ENCODE data around the gene CAMK4.
"Not testable (repeated sequence)": the region's sequence is repeated elsewhere in the genome, so short reads cannot be mapped to it uniquely, and the experiment has no call there.

CAMK4 gene

GRCh38 chr5:111320953-111321352 lies 96.8 kb downstream of the CAMK4 start:
- DNase-seq, result no peak

- no peak for DNase-seq
Observed at GRCh38 chr5:111321376-111321775, 97.2 kb downstream of the CAMK4 start.

- no peak for DNase-seq
Observed at GRCh38 chr5:111326551-111326950, 102.4 kb downstream of the CAMK4 start.

- no peak for DNase-seq
Observed at GRCh38 chr5:111337133-111337532, 112.9 kb downstream of the CAMK4 start.

- DNase-seq, result no peak
Observed at GRCh38 chr5:111337688-111338087, 113.5 kb downstream of the CAMK4 start.

- DNase-seq, result no peak
Observed at GRCh38 chr5:111345731-111346130, 121.5 kb downstream of the CAMK4 start.

GRCh38 chr5:111347021-111347420 lies 122.8 kb downstream of the CAMK4 start:
- DNase-seq, result no peak

GRCh38 chr5:111348661-111349329 lies 124.6 kb downstream of the CAMK4 start:
- DNase-seq, result no peak

GRCh38 chr5:111349429-111349828 lies 125.2 kb downstream of the CAMK4 start:
- DNase-seq, result no peak

- no peak for DNase-seq
Observed at GRCh38 chr5:111353035-111353434, 128.9 kb downstream of the CAMK4 start.

GRCh38 chr5:111358726-111359125 lies 134.5 kb downstream of the CAMK4 start:
- not testable (repeated sequence) for DNase-seq

- no peak for DNase-seq
Observed at GRCh38 chr5:111360173-111360572, 136.0 kb downstream of the CAMK4 start.

- DNase-seq, result no peak
Observed at GRCh38 chr5:111364992-111365391, 140.8 kb downstream of the CAMK4 start.

GRCh38 chr5:111366388-111366787 lies 142.2 kb downstream of the CAMK4 start:
- DNase-seq, result no peak

GRCh38 chr5:111367115-111367514 lies 142.9 kb downstream of the CAMK4 start:
- no peak for DNase-seq

GRCh38 chr5:111372799-111373198 lies 148.6 kb downstream of the CAMK4 start:
- no peak for DNase-seq

GRCh38 chr5:111374380-111374779 lies 150.2 kb downstream of the CAMK4 start:
- no peak for DNase-seq

- no peak for DNase-seq
Observed at GRCh38 chr5:111375645-111376044, 151.5 kb downstream of the CAMK4 start.

GRCh38 chr5:111377306-111377705 lies 153.1 kb downstream of the CAMK4 start:
- no peak for DNase-seq

GRCh38 chr5:111379391-111379816 lies 155.2 kb downstream of the CAMK4 start:
- DNase-seq, result no peak

GRCh38 chr5:111383288-111383970 lies 159.2 kb downstream of the CAMK4 start:
- DNase-seq, result no peak

- DNase-seq, result no peak
Observed at GRCh38 chr5:111384220-111384619, 160.0 kb downstream of the CAMK4 start.

- no peak for DNase-seq
Observed at GRCh38 chr5:111385051-111385450, 160.9 kb downstream of the CAMK4 start.

GRCh38 chr5:111385970-111386831 lies 162.0 kb downstream of the CAMK4 start:
- DNase-seq, result no peak
